B cell (primary cell): ENCODE measurements around the gene TRIM15.

ENCODE experiments used
- EZH2 ChIP-seq: IDR thresholded peaks from 2 replicates; pipeline ENCODE4 v1.6.1; 2012; ENCODE audit warnings: borderline replicate concordance, low read depth, mild to moderate bottlenecking, moderate library complexity, low read length; ENCODE audit not compliant: insufficient read depth, poor library complexity, severe bottlenecking
- TF ChIP-seq, protein P1 (sequence below): fragments of 200-600 bp; IDR thresholded peaks from one replicate; pipeline ENCODE4 v1.8.0; 2022; ENCODE audit warnings: antibody characterized with exemption, mild to moderate bottlenecking

DNA sequence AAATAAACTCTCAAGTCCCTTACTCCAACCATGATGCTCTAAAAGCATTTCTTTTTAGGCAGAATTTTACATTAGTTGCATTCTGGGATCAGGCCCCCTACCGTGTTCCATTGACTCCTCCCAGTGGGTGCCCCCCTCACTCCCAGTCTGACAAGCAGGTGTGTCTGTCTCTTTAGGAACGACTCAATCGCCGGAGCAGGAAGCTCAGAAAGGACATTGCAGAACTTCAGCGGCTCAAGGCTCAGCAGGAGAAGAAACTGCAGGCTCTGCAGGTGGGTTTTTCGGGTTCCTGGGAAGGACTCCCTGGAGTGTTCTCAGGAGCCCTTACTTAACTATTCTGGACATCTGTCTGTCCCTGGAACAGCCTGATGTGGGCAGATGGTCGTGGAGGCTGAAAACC, 17.5 kb upstream of the TRIM15 start:
- TF ChIP-seq, protein P1, sequence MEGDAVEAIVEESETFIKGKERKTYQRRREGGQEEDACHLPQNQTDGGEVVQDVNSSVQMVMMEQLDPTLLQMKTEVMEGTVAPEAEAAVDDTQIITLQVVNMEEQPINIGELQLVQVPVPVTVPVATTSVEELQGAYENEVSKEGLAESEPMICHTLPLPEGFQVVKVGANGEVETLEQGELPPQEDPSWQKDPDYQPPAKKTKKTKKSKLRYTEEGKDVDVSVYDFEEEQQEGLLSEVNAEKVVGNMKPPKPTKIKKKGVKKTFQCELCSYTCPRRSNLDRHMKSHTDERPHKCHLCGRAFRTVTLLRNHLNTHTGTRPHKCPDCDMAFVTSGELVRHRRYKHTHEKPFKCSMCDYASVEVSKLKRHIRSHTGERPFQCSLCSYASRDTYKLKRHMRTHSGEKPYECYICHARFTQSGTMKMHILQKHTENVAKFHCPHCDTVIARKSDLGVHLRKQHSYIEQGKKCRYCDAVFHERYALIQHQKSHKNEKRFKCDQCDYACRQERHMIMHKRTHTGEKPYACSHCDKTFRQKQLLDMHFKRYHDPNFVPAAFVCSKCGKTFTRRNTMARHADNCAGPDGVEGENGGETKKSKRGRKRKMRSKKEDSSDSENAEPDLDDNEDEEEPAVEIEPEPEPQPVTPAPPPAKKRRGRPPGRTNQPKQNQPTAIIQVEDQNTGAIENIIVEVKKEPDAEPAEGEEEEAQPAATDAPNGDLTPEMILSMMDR = no peak
- TF ChIP-seq EZH2 = no peak
